ENCODE results near the gene RBM4. TPM values are rescaled to one million over a fixed set of nuclear protein-coding genes. Genes with fewer than 3 reads are reported as not detected.
"Not testable (repeated sequence)": the region's sequence is repeated elsewhere in the genome, so short reads cannot be mapped to it uniquely, and the experiment has no call there.

The RBM4 gene, protein sequence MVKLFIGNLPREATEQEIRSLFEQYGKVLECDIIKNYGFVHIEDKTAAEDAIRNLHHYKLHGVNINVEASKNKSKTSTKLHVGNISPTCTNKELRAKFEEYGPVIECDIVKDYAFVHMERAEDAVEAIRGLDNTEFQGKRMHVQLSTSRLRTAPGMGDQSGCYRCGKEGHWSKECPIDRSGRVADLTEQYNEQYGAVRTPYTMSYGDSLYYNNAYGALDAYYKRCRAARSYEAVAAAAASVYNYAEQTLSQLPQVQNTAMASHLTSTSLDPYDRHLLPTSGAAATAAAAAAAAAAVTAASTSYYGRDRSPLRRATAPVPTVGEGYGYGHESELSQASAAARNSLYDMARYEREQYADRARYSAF
- polyA plus RNA-seq (2012; ENCODE audit: insufficient read depth, insufficient read length) = 213 TPM

DNA sequence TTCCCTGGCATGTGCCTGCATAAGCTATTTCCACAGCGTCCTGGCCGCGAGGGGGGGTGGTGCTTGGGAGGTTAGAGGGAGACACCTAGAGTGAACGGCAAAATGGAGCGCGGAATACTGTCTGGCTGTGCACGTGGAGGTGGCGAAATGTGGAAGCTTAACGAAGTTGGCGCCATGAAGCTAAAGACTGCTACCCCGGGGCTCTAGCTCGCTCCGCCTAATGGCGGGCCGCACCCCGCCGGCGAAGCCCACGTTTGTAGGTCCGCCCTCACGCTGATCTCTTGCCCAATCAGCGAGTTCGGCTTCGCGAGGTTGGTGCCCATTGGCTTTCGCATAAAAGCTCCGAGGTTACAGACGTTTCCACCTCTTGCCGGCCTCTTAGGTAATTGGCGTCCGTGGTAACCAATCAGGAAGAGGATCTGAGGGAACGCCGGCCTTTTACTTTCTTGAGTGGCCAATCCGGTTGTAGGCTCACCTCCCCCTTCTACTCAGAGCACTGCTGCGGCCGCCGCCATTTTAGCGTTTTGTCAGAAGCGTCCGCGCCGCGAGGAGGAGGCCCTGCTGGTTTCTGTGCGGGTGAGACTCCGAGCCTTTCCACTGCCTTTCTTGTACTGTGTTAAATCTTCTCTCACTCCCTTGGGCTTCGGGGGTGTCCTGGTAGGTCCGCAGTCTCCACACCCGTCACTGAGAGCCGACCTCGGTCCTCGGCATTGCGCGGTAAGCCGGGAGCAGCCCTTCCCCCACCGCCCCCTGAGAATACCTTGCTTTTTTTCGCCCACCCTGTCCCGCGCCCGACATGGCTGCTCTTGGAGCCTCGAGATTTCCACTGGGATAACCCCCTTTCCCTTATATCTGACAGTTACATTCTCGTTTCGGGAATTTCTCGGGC is at the start of gene RBM4:
RBM4 (plus strand) TSS at position 527 of the 889 bp plus-strand sequence. CDS start 1,009 bp downstream, outside the sequence.
- peak; percentile 100 for DNase-seq (ENCODE audit: low read depth, low spot score)
- peak within 1 kb of the TSS; percentile 89 for H3K4me3 ChIP-seq (ENCODE audit: low read length)

DNA sequence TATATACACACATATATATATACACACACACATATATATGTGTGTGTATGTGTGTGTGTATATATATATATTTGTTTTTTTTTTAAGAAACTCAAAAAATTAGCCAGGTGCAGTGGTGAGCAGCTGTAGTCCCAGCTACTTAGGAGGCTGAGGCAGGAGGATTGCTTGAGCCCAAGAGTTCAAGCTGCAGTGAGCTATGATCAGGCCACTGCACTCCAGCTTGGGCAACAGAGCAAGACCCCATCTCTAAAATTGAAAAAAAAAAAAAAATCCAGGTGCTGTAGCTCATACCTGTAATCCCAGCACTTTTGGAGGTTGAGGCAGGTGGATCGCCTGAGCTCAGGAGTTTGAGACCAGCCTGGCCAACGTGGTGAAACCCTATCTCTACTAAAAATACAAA is 49.2 kb upstream of the RBM4 start:
- not testable (repeated sequence) for DNase-seq (ENCODE audit: low read depth, low spot score); H3K4me3 ChIP-seq (ENCODE audit: low read length)

DNA sequence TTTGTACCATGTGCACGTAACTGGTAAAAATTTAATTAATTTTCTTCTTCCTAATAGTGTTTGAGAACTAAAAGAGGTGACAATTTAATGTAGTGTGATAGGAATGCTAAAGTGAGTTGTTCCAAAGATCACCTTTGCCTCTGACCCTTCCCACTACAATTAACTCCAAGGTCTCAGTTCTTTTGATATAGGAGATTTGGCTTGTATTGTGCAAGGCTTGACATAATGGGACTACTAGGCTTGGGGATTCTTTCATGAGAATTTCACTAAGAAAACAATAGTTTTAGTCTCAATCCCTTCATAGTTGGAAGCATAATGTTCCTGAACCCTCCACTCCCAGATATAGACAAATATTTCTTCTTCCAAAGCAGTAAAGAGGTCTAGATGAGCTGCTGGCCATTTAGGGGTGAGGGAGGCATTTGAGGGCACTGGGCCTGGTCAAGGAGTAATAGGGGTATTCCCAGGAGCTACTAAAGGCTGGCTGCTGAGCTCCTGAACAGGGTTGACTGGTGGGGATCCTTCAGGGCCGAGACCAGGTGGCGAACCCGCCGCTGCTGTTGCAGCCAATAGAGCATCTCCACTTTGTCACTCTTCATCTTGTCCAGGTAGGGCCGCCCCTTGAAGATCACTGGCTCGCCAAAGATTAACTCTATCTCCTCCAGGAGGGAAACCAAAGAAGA is 48.4 kb upstream of the RBM4 start:
- no peak for DNase-seq (ENCODE audit: low read depth, low spot score)

DNA sequence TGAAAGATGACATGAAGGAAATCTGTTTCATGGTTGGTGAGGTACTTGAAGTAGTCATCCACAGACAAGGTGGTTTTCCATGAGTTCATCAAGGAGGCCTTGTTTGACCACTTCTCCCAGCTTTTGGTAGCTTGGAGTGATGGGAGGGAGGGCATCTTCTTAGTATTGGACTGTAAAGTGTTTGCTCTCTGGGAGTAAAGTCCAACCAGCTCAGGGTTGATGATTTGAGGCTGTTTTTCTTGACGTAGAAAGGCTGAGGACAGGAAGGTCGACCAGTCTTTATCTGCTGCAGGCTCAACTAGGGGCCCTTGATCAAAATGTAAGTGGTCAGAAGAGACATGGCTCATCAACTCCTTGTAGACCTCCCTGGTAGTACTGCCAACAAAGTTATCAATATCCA is 47.3 kb upstream of the RBM4 start:
- no peak for DNase-seq (ENCODE audit: low read depth, low spot score)
- H3K4me3 ChIP-seq (ENCODE audit: low read length) = no peak overlapping the region

More for the DNA sequence above, 48.4 kb upstream of the RBM4 start:
- H3K4me3 ChIP-seq (ENCODE audit: low read length) = no peak overlapping the region

DNA sequence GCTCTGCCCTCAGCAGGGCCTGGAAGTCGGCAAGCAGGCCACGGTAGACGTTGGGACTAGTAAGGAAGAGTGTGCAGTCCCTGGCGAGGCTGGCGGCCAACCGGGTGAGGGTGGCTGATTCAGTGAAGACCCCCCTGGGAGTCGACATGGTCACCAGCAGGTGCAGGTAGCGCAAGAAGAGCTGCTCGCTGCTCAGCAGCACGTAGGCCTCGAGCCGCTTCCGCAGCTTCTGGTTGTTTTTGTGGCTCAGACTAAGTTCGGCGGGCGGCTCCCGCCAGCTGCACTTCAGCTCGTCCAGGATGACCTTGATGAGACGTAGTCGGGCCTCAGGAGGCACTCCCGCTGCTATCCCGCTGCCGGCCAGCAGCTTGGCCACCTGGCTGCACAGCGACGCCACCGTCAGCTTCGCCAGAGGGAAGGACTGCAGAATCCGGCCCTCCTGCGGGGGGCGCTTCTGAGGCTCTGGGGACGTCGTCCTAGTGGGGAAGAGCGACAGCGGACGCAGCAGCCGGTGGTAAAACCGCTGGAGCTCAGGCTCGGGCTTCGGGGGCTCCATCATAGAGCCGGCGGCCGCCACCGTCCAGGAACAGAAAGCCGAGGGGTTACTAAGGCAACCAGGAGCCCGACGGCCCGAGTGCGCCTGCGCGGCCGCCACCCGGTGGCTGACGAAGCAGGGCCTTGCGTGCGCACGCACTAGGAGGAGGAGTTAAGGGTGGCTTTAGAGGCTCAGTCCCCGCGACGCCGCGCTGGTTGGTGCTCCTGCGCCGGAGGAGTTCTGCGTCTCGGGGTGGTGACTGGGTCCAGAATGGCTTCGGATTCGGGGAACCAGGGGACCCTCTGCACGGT is 45.8 kb upstream of the RBM4 start, which contains the start of the genes CCDC87 and CCS:
CCDC87 (minus strand) TSS at position 607 of the 846 bp plus-strand sequence; CDS start at position 559, 48 bp downstream.
CCS (plus strand) TSS at position 729 of the 846 bp plus-strand sequence; CDS start at position 806, 77 bp downstream.
- DNase-seq (ENCODE audit: low read depth, low spot score) = peak; percentile 93
- H3K4me3 ChIP-seq (ENCODE audit: low read length) = peak within 1 kb of the TSS; percentile 89

DNA sequence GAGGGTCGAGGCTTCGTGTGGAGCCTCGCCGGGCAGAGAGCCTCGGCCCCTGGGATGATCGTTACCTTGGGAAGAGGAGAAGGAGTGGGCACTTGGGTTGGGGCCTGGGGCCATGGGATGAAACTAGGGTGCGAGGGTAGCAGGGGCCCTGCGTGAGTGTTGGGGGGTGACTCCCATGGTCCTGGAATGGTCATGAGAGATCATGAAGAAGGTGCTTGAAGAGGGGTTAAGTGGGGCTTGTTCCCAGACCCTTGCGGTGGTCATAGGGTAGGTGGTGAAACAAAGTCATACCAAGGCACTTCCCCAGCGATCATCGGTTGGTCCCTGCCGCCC is 45.2 kb upstream of the RBM4 start:
- peak overlapping the region; percentile 89 for H3K4me3 ChIP-seq (ENCODE audit: low read length)
- DNase-seq (ENCODE audit: low read depth, low spot score) = no peak

DNA sequence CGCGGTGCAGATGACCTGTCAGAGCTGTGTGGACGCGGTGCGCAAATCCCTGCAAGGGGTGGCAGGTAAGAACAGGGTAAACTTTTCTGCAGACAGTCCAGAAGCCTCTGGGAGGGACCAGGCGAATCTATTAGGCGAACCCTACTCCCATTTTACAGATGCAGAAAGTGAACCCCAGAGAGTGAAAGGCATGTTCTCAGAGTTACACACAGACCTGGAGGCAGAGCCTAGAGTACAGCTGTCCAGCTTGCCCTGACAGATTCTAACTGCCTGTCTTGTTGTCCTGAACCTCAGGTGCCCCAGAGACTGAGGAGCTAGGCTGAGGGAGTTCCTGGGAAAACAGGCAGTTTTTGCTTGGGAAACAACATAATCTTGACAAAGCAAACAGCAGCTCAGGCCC is 44.9 kb upstream of the RBM4 start:
- DNase-seq (ENCODE audit: low read depth, low spot score) = no peak
- peak overlapping the region; percentile 89 for H3K4me3 ChIP-seq (ENCODE audit: low read length)

DNA sequence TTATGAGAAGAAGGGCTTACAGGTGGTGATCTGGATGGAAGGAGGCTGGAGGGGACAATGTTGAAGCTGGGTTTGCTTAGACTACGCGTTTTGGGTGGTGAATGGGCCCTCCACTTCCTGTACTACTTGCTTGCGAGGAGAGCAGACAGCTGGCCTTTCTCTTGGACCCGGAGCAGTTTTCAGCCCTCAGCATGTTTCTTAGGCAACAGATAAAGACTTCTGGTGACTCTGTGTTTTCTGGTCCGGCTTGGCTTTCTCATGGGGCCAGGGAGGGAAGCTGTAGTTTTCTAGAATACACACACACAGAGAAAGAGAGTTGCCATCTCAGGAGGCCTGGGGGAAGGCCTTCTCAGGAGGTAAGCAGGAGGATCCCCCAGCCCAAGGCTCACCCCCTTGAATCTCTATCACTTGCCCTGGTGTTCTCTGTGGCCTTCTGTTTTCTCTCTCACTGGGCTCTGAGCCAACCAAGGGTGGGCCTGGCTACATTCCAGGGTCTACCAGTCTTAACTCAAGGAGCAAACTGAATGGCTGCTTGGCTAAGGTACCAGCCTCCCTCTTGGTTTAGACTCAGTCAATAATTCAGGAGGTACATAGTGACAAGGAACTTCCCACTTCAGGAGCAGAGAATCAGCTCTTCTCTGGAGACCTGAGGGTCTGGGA is 43.1 kb upstream of the RBM4 start:
- no peak for DNase-seq (ENCODE audit: low read depth, low spot score)

DNA sequence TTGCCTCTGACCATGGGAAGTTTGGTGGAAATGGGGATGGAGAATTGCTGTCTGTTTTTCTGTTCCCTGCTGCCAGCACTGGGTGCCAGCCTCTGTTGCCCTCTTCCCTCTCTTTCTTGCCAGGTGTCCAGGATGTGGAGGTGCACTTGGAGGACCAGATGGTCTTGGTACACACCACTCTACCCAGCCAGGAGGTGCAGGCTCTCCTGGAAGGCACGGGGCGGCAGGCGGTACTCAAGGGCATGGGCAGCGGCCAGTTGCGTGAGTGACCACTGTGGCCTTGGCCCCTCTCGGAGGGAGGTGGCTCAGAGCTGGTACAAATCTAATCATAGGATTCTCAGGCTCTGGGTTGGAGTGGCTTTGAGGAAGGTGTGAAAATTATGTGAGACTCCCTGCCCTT is 39.5 kb upstream of the RBM4 start:
- H3K4me3 ChIP-seq (ENCODE audit: low read length) = no peak overlapping the region
- DNase-seq (ENCODE audit: low read depth, low spot score) = no peak

More for the DNA sequence above, 43.1 kb upstream of the RBM4 start:
- peak overlapping the region; percentile 13 for H3K4me3 ChIP-seq (ENCODE audit: low read length)

DNA sequence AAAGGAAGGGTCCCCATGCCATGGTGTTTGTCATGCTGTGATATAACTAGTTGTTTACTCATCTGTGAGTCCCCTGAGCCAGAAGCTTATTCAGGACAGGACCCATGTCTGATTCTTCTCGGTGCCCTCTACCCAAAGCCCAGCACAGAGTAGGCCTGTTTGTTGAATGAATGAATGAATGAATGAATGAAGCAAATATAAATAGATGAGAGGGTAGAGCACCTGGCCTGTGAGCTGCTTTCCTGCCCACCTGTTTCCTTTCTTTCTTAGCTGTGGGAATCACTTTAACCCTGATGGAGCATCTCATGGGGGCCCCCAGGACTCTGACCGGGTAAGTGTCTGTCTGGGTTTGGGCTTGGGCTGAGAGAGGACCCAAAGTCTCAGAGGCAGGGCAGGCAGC is 38.3 kb upstream of the RBM4 start:
- H3K4me3 ChIP-seq (ENCODE audit: low read length) = no peak overlapping the region
- no peak for DNase-seq (ENCODE audit: low read depth, low spot score)

DNA sequence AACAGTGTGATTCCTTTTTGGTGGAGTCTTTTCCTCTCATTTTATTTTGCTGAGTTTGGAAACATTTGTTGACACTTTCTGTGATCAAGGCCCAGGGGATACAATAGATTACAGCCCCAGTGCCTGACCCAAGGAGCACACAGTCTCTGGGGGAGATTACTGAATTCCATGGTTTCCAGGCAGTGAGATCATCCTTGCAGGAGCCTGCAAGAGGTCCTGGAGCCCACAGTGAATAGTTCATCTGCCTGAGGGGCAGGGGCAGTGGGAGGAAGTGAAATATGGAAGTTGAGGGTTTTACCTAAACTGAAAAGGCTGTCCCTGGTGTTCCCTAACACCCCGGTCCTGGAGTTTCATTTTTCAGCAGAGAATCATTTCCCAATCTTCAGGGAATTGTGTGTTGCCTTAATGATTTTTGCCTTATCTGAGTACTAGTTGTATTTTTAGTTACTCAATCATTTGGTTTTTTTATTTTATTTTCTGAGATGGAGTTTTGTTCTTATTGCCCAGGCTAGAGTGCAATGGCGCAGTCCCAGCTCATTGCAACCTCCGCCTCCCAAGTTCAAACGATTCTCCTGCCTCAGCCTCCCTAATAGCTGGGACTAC is 37.8 kb upstream of the RBM4 start:
- no peak for DNase-seq (ENCODE audit: low read depth, low spot score)
- H3K4me3 ChIP-seq (ENCODE audit: low read length) = no peak overlapping the region

DNA sequence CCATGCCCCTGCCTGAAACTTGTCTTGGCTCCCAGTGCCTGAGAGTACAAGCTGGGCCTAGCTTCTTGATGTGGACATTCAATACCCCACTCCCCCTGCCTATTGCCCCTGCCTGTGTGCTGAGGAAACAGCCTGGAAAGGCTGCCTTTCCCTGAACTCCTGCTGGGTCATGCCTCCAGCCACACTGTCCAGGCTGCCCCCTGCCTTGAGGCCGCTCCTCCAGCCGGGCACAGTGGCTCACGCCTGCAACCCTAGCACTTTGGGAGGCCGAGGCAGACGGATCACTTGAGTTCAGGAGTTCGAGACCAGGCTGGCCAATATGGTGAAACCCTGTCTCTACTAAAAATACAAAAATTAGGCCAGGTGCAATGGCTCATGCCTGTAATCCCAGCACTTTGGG is 35.4 kb upstream of the RBM4 start:
- no peak overlapping the region for H3K4me3 ChIP-seq (ENCODE audit: low read length)

DNA sequence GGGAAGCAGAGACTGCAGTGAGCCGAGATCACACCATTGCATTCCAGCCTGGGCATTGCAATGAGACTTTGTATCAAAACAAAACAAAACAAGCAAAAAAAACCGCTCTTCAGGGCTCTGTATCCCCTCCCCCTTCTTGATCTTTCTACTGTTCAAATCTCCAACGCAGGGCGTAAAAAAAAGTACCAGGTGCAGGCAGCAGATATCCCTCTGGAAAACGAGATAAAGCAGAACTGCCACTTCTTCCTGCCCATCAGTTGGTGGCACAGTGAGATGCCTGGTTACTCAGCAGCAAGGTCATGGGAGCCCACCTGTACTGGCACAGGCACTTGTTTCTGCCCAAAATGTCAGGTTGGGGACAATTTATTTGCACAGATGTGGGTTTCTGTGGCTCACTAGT is 34.3 kb upstream of the RBM4 start:
- no peak overlapping the region for H3K4me3 ChIP-seq (ENCODE audit: low read length)
- DNase-seq (ENCODE audit: low read depth, low spot score) = no peak

More for the DNA sequence above, 35.4 kb upstream of the RBM4 start:
- no peak for DNase-seq (ENCODE audit: low read depth, low spot score)

DNA sequence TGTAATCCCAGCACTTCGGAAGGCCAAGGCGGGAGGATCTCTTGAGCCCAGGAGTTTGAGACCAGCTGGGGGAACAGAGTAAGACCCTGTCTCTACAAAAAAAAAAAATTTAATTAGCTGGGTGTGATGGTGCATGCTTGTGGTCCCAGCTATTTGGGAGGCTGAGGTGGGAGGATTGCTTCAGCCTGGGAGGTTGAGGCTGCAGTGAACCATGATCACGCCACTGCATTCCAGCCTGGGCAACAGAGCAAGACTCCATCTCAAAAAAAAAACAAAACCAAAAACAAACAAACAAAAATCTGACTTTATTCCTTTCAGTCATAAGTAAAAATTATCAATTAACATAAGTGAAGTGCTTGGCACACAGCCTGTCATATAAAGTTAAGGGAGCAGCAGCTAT is 31.9 kb upstream of the RBM4 start:
- not testable (repeated sequence) for DNase-seq (ENCODE audit: low read depth, low spot score); H3K4me3 ChIP-seq (ENCODE audit: low read length)

DNA sequence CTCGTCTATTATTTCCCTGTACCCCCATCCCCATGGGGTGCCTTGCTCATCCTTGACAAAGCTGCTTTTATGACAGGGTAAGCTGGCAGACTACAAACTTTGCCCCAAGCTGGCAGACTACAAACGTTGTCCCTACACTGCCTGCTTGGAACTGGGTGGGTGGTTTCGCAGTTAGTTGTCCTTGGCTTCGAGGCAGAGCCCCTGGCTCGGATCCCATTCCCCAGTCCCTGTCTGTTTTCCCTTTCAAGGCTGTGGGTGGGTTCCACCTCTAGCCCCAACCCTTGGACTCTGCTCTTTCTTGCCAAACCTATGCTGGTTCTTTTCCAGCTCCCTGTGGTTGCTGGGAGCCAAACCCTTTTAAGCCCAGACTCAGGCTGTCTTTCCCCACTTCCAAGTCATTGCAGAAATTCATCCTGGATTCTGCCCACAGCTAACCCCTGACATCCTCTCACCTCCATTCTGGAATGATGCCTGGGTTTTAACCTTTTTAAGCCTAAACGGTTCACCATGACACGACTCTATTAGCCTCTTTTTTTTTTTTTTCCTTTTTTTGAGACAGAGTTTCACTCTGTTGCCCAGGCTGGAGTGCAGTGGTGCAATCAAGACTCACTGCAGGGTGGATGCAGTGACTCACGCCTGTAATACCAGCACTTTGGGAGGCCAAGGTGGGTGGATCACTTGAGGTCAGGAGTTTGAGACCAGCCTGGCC is 31.2 kb upstream of the RBM4 start:
- H3K4me3 ChIP-seq (ENCODE audit: low read length) = no peak overlapping the region
- DNase-seq (ENCODE audit: low read depth, low spot score) = no peak

DNA sequence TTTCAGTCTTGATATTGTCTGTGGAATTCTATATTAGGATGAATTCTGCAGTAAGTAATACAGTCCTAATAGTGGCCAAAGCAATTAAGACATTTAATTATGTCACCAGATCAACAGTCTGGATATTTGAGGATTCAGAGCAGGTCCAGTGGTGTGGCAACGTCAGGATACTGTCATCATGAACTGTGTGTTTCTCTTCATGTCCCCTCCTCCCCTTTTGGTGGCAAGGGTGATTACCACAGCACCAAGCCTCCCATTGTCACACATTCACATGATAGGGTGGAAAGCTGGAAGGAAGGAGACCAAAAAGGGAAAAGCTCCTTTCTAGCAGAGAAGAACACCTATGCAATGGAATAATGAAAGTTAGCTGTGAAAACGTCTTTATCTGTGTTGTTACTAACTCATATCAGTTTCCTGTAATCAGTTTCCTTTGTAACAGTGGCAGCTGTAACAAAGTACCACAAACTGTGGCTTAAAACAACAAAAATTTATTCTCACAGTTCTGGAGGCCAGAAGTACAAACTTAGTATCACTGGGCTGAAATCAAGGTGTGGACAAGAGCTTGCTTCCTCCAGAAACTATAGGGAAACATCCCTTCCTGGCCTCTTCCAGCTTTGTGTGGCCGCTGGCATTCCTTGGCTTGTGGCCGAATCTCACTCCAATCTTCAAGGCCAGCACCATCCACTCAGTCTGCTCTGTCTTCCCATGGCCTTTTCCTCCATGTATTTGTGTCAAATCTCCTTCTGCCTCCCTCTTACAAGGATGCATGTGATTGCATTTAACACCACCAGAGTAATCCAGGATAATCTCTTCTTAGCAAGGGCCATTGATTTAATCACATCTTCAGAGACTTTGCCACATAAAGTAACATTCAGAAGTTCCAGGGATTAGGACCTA is 28.5 kb upstream of the RBM4 start:
- DNase-seq (ENCODE audit: low read depth, low spot score) = no peak
- no peak overlapping the region for H3K4me3 ChIP-seq (ENCODE audit: low read length)

All from Jurkat, Clone E6-1 (cell line).